Astrocyte (in vitro differentiated cells and primary cell): ENCODE measurements around the gene APOH. TPM values are rescaled to one million over a fixed set of nuclear protein-coding genes. Genes with fewer than 3 reads are reported as not detected.

Experiments used
- DNase-seq: peaks from one replicate; pipeline ENCODE4 v3.0.0-alpha.2; 2010; ENCODE audit warnings: low read depth
- FAIRE-seq: peaks from 2 replicates; lab custom pipeline; 2011; peaks lifted over from hg19 to GRCh38; lab: Jason Lieb, UNC
- H2AFZ ChIP-seq: 2 replicates; pipeline ENCODE4 v1.6.0; 2012; ENCODE audit warnings: low read depth, low read length, inconsistent platforms
- H3K27ac ChIP-seq: 2 replicates; pipeline ENCODE4 v1.5.1; 2011; ENCODE audit warnings: low read depth, low read length, inconsistent platforms
- H3K27me3 ChIP-seq: 2 replicates; pipeline ENCODE4 v1.6.0; 2011; ENCODE audit warnings: low read length, inconsistent platforms; ENCODE audit not compliant: insufficient read depth
- H3K36me3 ChIP-seq: 2 replicates; pipeline ENCODE4 v1.5.1; 2011; ENCODE audit warnings: low read length, inconsistent platforms; ENCODE audit not compliant: insufficient read depth
- H3K4me1 ChIP-seq: 2 replicates; pipeline ENCODE4 v1.5.1; 2011; ENCODE audit warnings: low read length, inconsistent platforms; ENCODE audit not compliant: insufficient read depth
- H3K4me2 ChIP-seq: 2 replicates; pipeline ENCODE4 v1.6.0; 2012; ENCODE audit warnings: low read length, inconsistent platforms
- H3K4me3 ChIP-seq: 2 replicates; pipeline ENCODE4 v1.5.1; 2011; ENCODE audit warnings: low read depth, mild to moderate bottlenecking, low read length, inconsistent platforms; ENCODE audit not compliant: insufficient read depth
- H3K79me2 ChIP-seq: 2 replicates; pipeline ENCODE4 v1.6.0; 2012; ENCODE audit warnings: mild to moderate bottlenecking, low read length, inconsistent platforms; ENCODE audit not compliant: insufficient read depth
- H3K9ac ChIP-seq: 2 replicates; pipeline ENCODE4 v1.6.0; 2012; ENCODE audit warnings: mild to moderate bottlenecking, low read length, inconsistent platforms
- H3K9me3 ChIP-seq: 2 replicates; pipeline ENCODE4 v1.5.1; 2012; ENCODE audit warnings: low read depth, mild to moderate bottlenecking, low read length, inconsistent platforms; ENCODE audit not compliant: insufficient read depth
- H4K20me1 ChIP-seq: 2 replicates; pipeline ENCODE4 v1.6.0; 2012; ENCODE audit warnings: low read length, inconsistent platforms; ENCODE audit not compliant: insufficient read depth
- H3K27ac Mint-ChIP-seq: one replicate; pipeline ENCODE4 v1.8.0; 2021; ENCODE audit warnings: mild to moderate bottlenecking, mixed read lengths; ENCODE audit not compliant: unreplicated experiment
- H3K27me3 Mint-ChIP-seq: one replicate; pipeline ENCODE4 v1.8.0; 2021; ENCODE audit warnings: low read depth, mixed read lengths; ENCODE audit not compliant: unreplicated experiment
- H3K36me3 Mint-ChIP-seq: one replicate; pipeline ENCODE4 v1.8.0; 2021; ENCODE audit warnings: low read depth, mixed read lengths; ENCODE audit not compliant: unreplicated experiment
- H3K4me1 Mint-ChIP-seq: one replicate; pipeline ENCODE4 v1.8.0; 2021; ENCODE audit warnings: low read depth, mixed read lengths; ENCODE audit not compliant: unreplicated experiment
- H3K4me3 Mint-ChIP-seq: one replicate; pipeline ENCODE4 v1.8.0; 2021; ENCODE audit warnings: mild to moderate bottlenecking, moderate library complexity, mixed read lengths; ENCODE audit not compliant: unreplicated experiment
- H3K9me3 Mint-ChIP-seq: one replicate; pipeline ENCODE4 v1.8.0; 2021; ENCODE audit warnings: mild to moderate bottlenecking, mixed read lengths; ENCODE audit not compliant: unreplicated experiment
- EZH2 ChIP-seq: IDR thresholded peaks from 2 replicates; pipeline ENCODE4 v1.6.1; 2012; ENCODE audit warnings: mild to moderate bottlenecking, low read length, inconsistent platforms; ENCODE audit not compliant: insufficient read depth
- total RNA-seq: library from RNA; stranded (reverse); gene quantifications from 2 replicates; pipeline ENCODE4 v1.2.1, GENCODE V29; 2021
- TF ChIP-seq, protein P1 (sequence below): IDR thresholded peaks from 2 replicates; pipeline ENCODE4 v1.5.1; 2011; ENCODE audit warnings: low read depth, mild to moderate bottlenecking, inconsistent platforms, low read length, moderate library complexity; ENCODE audit not compliant: insufficient read depth

The APOH gene
- total RNA-seq, 1 donor from 2014 or later: not detected

- Mint-ChIP-seq H3K36me3 (no peaks in the 10 kb centered on the region), H3K27ac (peak overlapping the region; percentile 90), H3K27me3 (no peaks in the 10 kb centered on the region), H3K4me1 (peaks cover 7% of the 10 kb centered on the region), H3K4me3 (peak overlapping the region; percentile 94), H3K9me3 (no peaks in the 10 kb centered on the region)
- FAIRE-seq: no peak
- Histone ChIP-seq H3K27ac (peak overlapping the region; percentile 56), H3K4me1 (peaks cover 16% of the 10 kb centered on the region), H3K9me3 (no peaks in the 10 kb centered on the region), H3K4me2 (peak overlapping the region; percentile 95), H3K79me2 (peaks cover 3% of the 10 kb centered on the region), H3K9ac (peak overlapping the region; percentile 88), H4K20me1 (peaks cover 13% of the 10 kb centered on the region), H3K27me3 (no peaks in the 10 kb centered on the region), H3K4me3 (peak overlapping the region; percentile 75), H2AFZ (peak overlapping the region; percentile 82), H3K36me3 (no peaks in the 10 kb centered on the region)
- TF ChIP-seq EZH2: no peak
- DNase-seq: peak; percentile 83
Observed at GRCh38 chr17:66190738-66191592, 38.2 kb downstream of the APOH start.

GRCh38 chr17:66187718-66188117, 41.5 kb downstream of the APOH start:
- no peak for DNase-seq
- no peak overlapping the region for H2AFZ ChIP-seq
- no peaks in the 10 kb centered on the region for H3K27me3 ChIP-seq
- H3K9me3 Mint-ChIP-seq: no peaks in the 10 kb centered on the region
- H3K27ac Mint-ChIP-seq: no peak overlapping the region
- H3K27me3 Mint-ChIP-seq: no peaks in the 10 kb centered on the region
- peaks cover 7% of the 10 kb centered on the region for H3K4me1 Mint-ChIP-seq
- H3K36me3 ChIP-seq: no peaks in the 10 kb centered on the region
- no peak overlapping the region for H3K27ac ChIP-seq
- peaks cover 16% of the 10 kb centered on the region for H3K4me1 ChIP-seq
- peaks cover 13% of the 10 kb centered on the region for H4K20me1 ChIP-seq
- H3K4me3 ChIP-seq: no peak overlapping the region
- no peaks in the 10 kb centered on the region for H3K9me3 ChIP-seq
- no peak for TF ChIP-seq EZH2
- TF ChIP-seq, protein P1, sequence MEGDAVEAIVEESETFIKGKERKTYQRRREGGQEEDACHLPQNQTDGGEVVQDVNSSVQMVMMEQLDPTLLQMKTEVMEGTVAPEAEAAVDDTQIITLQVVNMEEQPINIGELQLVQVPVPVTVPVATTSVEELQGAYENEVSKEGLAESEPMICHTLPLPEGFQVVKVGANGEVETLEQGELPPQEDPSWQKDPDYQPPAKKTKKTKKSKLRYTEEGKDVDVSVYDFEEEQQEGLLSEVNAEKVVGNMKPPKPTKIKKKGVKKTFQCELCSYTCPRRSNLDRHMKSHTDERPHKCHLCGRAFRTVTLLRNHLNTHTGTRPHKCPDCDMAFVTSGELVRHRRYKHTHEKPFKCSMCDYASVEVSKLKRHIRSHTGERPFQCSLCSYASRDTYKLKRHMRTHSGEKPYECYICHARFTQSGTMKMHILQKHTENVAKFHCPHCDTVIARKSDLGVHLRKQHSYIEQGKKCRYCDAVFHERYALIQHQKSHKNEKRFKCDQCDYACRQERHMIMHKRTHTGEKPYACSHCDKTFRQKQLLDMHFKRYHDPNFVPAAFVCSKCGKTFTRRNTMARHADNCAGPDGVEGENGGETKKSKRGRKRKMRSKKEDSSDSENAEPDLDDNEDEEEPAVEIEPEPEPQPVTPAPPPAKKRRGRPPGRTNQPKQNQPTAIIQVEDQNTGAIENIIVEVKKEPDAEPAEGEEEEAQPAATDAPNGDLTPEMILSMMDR: no peak
- no peak overlapping the region for H3K4me3 Mint-ChIP-seq
- no peak overlapping the region for H3K9ac ChIP-seq
- peaks cover 3% of the 10 kb centered on the region for H3K79me2 ChIP-seq
- no peaks in the 10 kb centered on the region for H3K36me3 Mint-ChIP-seq
- no peak for FAIRE-seq
- H3K4me2 ChIP-seq: no peak overlapping the region

DNA sequence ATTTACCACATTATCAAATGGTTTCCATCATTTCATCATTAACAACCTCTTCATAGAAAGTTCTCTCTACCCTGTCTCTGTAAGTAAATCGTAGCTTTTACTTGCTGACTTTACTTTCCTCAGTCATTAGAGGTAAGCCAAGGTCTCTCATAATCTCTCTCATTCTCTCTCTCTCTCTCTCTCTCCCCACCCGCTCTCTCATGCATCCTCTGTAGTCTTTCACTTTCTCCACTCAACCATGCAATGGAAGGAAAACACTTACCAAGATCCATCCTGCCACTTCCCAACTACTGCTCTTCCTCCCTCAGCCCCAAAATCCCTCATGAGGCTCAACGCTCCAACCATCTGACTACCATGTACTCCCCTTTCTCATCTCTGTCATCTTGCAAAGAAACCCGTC, 43.4 kb downstream of the APOH start:
- TF ChIP-seq, protein P1: no peak
- TF ChIP-seq EZH2: no peak
- H3K27ac Mint-ChIP-seq: no peak overlapping the region
- no peak for DNase-seq
- H3K27ac ChIP-seq: no peak overlapping the region
- H3K9me3 ChIP-seq: no peaks in the 10 kb centered on the region
- H3K9ac ChIP-seq: no peak overlapping the region
- peaks cover 4% of the 10 kb centered on the region for H3K36me3 Mint-ChIP-seq
- no peak overlapping the region for H2AFZ ChIP-seq
- H3K79me2 ChIP-seq: peaks cover 3% of the 10 kb centered on the region
- peaks cover 13% of the 10 kb centered on the region for H4K20me1 ChIP-seq
- no peak overlapping the region for H3K4me3 ChIP-seq
- no peak for FAIRE-seq
- H3K4me1 ChIP-seq: peaks cover 5% of the 10 kb centered on the region
- no peak overlapping the region for H3K4me3 Mint-ChIP-seq
- no peaks in the 10 kb centered on the region for H3K9me3 Mint-ChIP-seq
- H3K27me3 Mint-ChIP-seq: no peaks in the 10 kb centered on the region
- H3K4me2 ChIP-seq: no peak overlapping the region
- peaks cover under 1% of the 10 kb centered on the region for H3K4me1 Mint-ChIP-seq
- H3K36me3 ChIP-seq: peaks cover 3% of the 10 kb centered on the region
- H3K27me3 ChIP-seq: no peaks in the 10 kb centered on the region
